ENCODE results near the gene HSPBAP1.

Gene HSPBAP1

GRCh38 chr3:122793568-122794416 lies at the start of gene HSPBAP1:
HSPBAP1 (minus strand) TSS chr3:122793831; CDS start chr3:122793680, 151 bp downstream.
- in situ Hi-C loops (cut with MboI; ENCODE audit: low sequenced_read_pairs) = no loop called here

- in situ Hi-C loops (cut with MboI; ENCODE audit: low sequenced_read_pairs) = no loop called here
Measured at GRCh38 chr3:122835590-122835989, 42.0 kb upstream of the HSPBAP1 start.

- in situ Hi-C loops (cut with MboI; ENCODE audit: low sequenced_read_pairs) = no loop called here
Measured at GRCh38 chr3:122828281-122828680, 34.6 kb upstream of the HSPBAP1 start.

DNA sequence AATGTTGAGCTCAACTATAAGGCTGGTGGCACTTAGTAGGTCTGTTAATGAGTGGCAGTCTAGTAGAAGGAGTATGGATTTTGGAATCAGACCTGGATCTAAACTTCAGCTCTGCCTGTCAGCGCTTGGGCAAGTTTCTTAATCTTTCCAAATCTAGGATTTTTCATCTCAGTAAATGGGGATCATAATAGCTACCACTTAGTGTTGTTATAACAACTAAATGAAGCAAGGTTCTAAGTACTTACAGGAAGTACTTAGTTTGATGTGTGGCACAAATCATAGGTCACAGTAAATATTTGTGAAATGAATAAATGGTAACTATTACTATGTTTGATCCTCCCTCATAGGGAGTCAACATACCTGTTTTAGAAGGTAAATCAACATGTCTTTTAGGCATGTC lies 32.6 kb upstream of the HSPBAP1 start:
- in situ Hi-C loops (cut with MboI; ENCODE audit: low sequenced_read_pairs) = no loop called here

GRCh38 chr3:122825460-122825859 lies 31.8 kb upstream of the HSPBAP1 start:
- in situ Hi-C loops (cut with MboI; ENCODE audit: low sequenced_read_pairs) = no loop called here

DNA sequence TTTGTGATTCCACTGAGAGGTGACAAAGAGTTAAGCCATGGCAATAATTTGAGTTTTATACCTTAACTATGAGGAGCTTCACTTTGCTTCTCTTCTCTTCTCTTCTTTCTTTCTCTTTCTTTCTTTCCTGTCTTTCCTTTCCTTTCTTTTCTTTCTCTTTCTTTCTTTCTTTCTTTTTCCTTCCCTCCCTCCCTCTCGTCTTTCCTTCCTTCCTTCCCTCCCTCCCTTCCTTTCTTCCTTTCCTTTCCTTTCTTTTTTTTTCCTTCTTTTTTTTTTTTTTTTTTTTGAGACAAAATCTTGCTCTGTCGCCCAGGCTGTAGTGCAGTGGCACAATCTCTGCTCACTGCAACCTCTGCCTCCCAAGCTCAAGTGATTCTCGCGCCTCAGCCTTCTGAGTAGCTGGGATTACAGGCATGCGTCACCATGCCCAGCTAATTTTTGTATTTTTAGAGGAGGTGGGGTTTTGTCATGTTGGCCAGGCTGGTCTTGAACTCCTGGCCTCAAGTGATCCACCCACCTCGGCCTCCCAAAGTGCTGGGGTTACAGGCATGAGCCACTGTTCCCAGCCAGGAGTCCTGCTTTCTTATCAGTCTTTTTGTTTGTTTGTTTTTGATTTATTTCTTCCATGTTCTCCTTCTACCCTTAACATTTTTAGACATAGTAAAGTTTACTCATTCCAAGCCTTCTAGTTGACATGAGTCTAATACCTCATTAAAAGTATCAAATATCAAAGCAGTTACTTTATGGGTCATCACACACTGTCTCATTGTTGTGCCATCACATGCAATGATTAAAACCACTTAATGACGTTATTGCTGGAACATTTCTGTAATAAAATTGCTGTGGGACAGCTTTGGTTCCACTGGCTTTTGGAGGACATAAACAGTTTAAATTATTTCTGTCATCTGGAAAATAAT lies 31.1 kb upstream of the HSPBAP1 start:
- in situ Hi-C loops (cut with MboI; ENCODE audit: low sequenced_read_pairs) = no loop called here

DNA sequence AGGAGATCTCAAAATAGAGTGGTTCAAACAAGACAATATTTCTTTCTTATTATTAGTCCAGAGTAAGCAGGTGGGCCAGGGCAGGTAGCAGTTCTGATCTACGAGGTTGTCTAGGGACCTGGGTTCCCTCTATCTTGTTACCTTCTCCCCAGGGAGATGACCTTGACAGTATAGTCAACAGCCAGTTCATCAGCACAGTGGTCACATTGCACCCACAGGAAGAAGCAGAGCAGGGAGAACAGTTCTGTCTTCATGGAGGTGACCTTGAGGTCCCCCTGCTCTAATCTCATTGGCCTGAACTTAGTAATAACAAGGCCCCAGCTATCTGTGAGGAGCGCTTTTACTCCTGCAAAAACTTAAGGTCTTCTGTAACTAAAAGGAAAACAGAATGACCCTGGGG lies 23.0 kb upstream of the HSPBAP1 start:
- in situ Hi-C loops (cut with MboI; ENCODE audit: low sequenced_read_pairs) = no loop called here

DNA sequence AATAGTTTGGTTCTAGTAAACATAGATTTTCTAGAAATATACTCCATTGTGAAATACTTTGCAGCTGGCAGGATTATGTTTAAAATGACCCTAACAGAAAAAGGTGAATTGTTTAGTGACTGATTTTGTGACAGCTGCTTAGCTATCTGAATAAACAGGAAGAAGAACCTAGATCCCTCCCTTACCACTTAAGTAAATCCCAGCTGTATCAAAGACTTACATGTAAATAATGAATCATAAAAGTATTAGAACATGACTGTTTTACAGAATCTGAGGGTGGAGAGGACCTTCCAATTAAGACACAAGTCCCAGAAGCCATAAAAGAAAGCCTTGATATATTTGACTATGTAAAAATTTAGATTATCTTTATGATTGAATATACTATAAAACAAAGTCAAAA lies 17.1 kb upstream of the HSPBAP1 start:
- in situ Hi-C loops (cut with MboI; ENCODE audit: low sequenced_read_pairs) = no loop called here

DNA sequence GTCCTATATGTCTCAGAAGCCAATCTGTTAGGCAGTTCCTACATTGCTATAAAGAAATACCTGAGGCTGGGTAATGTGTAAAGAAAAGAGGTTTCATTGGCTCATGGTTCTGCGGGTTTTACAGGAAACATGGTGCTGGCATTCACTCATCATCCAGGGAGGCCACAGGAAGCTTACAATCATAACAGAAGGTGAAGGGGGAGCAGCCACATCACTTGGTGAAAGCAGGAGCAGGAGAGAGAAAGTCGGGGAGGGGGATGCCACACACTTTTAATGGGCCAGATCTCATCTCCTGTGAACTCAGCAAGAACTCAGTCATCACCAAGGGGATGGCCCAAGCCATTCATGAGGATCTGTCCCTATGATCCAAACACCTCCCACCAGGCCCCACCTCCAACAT lies 10.3 kb upstream of the HSPBAP1 start:
- in situ Hi-C loops (cut with MboI; ENCODE audit: low sequenced_read_pairs) = no loop called here

DNA sequence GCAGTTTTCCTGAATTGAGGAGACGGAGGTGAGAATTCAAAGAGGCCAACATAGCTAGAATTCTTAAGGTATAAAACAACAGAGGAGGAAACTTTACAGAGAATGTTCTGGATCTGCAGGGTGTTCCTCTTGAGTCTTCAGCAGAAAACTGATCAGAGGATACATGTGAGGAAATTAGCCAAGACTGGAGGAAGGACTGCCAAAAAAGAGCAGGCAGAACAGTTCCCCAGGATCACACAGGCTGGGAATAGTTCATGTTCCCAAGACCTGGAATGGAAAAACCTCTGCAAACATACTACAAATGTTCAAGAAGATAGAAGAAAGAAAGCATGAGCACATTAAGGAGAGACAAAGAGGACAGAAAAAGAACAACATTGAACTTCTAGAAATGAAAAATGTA lies 8.7 kb upstream of the HSPBAP1 start:
- in situ Hi-C loops (cut with MboI; ENCODE audit: low sequenced_read_pairs) = no loop called here

DNA sequence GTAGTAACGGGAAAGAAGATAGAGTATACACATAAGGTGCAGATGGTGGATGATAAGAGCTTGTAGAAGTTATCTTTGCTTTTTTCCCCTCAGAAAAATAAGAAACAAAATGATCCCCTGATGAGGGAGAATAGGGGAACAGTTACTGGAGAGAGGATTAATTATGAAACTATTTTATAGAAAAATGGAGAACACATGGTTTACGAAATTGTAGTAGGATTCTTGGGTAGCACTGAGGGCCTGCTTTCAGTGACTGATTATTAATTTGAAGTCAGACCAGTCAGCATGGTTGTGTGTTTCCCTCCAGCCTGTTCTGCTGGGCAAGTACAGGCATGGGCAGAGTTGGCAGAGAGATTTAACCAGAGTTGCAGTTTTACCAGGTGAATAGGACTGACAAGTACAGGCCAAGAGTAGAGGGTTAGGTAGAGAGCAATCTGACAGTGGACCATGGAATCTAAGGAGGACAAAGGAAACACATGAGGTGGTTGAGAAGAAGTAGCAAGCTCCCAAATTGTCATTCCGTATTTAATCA lies 7.1 kb upstream of the HSPBAP1 start:
- in situ Hi-C loops (cut with MboI; ENCODE audit: low sequenced_read_pairs) = no loop called here

DNA sequence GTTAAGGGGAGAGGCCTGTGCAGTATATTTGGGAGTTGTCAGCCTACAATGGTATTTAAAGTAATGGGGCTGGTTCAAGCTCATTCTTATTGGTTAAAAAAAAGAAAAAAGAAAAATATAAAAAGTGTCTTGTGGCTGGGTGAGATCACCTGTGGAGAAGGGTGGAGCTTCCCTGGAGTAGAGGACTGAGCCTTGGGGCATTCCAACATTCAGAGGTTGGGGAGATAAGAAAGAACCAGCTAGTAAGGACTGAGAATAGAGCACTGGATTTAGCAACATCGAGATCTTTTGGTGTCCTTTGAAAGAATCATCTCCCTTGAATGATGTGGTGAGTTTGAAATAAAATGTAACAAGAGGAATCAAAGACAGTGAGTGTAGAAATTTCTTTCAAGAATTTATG lies 6.4 kb upstream of the HSPBAP1 start:
- in situ Hi-C loops (cut with MboI; ENCODE audit: low sequenced_read_pairs) = no loop called here

DNA sequence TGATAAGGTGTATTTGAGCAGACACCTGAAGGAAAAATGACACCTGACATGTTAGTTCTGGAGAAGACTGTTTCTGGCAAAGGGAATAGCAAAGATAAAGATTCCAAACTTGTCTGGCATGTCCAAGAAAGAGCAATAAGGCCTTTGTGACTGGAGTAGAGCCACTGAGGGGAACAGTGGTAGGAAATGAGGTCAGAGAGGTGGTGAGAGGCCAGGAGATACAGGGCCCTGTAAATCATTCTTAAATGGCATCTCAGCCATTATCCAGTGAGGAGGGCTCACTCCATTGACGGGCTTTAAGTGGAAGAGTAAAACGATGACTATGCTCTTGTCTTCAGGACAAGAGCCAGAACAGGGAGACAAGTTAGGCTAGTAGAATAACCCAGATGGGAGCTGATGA lies 5.7 kb upstream of the HSPBAP1 start:
- in situ Hi-C loops (cut with MboI; ENCODE audit: low sequenced_read_pairs) = no loop called here

DNA sequence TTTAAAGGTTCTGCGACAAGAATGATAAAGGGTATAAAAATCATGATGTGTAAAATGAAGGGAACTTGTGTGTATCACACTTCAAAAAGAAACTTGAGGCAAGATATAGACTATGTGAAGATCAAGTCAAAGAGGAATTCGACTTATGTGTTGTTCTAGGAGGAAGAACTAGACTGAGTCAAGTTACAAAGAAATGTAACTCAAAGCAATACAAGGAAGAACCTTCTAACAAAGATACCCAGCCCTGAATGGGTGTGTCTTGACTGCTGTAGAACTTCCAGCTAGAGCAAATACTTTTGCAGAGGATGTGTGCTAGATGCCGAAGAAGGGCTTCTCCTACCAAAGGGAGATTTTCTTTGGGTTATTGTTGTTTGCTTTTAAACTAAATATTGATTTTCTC lies 3.7 kb upstream of the HSPBAP1 start:
- in situ Hi-C loops (cut with MboI; ENCODE audit: low sequenced_read_pairs) = no loop called here

DNA sequence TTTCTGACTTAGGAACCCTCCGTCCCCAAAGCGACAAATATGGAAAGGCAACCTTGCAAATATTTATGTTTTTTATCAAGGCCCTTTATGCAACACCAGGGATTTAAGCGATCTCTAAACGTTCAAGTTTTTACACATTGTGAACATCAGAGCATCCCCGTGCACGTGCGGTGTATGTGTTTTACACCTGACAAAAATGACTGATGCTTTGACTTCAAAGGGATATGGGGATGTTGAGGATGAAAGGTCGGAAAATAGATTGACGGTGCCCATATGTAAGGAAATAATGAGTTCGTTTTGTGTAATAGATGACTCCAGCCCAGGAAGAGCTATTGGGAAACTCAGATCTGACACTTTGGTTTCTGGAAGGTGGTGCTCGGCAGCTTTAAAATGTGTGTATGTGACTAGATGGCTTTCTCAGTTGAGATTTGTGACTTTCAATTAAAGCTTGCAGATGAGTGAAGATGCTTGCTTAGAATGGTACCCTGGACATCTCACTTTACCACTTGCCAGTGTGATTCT lies 2.1 kb upstream of the HSPBAP1 start:
- in situ Hi-C loops (cut with MboI; ENCODE audit: low sequenced_read_pairs) = no loop called here

DNA sequence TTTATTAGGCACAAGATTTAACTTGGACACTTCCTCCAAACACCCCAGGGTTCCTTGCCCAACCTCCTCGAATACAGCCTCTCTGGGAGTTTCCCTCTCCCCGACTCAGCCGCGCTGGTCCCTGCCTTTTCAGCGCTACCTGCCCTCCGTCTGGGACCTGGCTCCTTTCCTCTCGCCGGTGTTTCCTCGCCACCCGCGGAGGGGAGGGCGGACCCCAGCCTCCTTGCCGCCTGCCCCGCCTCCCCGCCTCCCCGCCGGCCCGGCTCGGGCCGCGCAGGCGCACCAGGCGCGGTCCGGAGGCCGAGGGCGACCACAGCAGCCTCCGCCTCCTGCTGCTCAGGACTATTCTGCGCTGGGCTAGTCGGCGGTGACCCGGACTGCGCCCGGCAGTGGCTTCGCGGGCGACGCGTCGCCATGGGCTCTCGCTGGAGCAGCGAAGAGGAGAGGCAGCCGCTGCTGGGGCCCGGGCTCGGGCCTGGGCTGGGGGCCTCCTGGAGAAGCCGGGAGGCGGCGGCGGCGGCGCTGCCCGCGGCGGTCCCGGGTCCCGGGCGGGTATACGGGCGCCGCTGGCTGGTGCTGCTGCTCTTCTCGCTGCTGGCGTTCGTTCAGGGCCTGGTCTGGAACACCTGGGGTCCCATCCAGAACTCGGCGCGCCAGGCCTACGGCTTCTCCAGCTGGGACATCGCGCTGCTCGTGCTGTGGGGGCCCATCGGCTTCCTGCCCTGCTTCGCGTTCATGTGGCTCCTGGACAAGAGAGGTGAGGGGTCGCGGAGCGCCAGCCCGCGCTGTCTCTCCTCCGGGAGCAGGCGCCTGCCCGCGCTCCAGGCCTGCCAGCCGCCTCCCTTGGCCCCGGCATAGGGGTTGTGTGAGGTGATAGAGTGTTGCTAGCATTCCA lies 1.4 kb upstream of the HSPBAP1 start, which contains the start of gene SLC49A4:
Gene SLC49A4, plus strand, starts transcription at position 291 of the 895 bp plus-strand sequence. Its CDS starts 124 bp downstream, at position 415.
- in situ Hi-C loops (cut with MboI; ENCODE audit: low sequenced_read_pairs) = no loop called here

DNA sequence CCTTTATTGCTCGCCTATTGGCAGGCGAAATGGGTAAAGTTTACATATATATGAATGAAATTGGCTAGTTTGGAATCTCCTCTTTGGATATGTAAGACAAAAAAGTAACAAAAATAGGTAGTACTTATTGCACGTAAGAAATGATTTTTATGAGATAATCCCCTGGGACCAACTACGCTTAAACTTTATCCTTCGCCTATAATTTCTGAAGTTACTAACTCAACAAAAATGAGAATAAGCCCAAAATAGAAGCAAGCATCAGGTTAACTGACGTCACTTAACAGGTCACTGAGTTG lies 800 bp upstream of the HSPBAP1 start:
- in situ Hi-C loops (cut with MboI; ENCODE audit: low sequenced_read_pairs) = no loop called here

- in situ Hi-C loops (cut with MboI; ENCODE audit: low sequenced_read_pairs) = no loop called here
Measured at GRCh38 chr3:122789585-122790273, 3.9 kb downstream of the HSPBAP1 start.

DNA sequence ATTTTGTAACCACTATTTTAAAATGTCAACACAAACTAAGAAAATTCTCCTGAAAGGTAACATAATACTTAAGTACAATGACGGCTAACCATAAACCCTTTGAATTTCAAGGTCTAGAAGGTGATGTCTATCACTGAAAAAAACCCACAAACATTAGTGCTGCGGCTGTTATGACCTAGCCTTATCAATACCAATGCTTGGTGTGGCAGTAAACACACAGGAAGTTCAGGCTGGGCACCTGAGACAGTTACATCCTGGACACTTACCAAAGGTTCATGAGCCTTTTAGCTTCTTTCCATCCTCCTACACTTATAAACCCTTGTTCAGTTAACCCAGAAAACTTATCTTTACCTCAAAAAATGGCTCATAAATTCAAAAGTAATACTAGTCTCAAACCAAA lies 5.8 kb downstream of the HSPBAP1 start:
- in situ Hi-C loops (cut with MboI; ENCODE audit: low sequenced_read_pairs) = no loop called here

GRCh38 chr3:122786066-122786465 lies 7.6 kb downstream of the HSPBAP1 start:
- in situ Hi-C loops (cut with MboI; ENCODE audit: low sequenced_read_pairs) = no loop called here

Measured in HL-60/S4 treated with retinoic acid at 250 ng/mL for 4 days and 3 days (cell line).